Measurements from ENCODE around the gene RXFP4.
A peak's percentile ranks its signal among the peaks of the same experiment; 100 is the strongest.
"Not testable (repeated sequence)": the region's sequence is repeated elsewhere in the genome, so short reads cannot be mapped to it uniquely, and the experiment has no call there.

Gene RXFP4, protein sequence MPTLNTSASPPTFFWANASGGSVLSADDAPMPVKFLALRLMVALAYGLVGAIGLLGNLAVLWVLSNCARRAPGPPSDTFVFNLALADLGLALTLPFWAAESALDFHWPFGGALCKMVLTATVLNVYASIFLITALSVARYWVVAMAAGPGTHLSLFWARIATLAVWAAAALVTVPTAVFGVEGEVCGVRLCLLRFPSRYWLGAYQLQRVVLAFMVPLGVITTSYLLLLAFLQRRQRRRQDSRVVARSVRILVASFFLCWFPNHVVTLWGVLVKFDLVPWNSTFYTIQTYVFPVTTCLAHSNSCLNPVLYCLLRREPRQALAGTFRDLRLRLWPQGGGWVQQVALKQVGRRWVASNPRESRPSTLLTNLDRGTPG

DNA sequence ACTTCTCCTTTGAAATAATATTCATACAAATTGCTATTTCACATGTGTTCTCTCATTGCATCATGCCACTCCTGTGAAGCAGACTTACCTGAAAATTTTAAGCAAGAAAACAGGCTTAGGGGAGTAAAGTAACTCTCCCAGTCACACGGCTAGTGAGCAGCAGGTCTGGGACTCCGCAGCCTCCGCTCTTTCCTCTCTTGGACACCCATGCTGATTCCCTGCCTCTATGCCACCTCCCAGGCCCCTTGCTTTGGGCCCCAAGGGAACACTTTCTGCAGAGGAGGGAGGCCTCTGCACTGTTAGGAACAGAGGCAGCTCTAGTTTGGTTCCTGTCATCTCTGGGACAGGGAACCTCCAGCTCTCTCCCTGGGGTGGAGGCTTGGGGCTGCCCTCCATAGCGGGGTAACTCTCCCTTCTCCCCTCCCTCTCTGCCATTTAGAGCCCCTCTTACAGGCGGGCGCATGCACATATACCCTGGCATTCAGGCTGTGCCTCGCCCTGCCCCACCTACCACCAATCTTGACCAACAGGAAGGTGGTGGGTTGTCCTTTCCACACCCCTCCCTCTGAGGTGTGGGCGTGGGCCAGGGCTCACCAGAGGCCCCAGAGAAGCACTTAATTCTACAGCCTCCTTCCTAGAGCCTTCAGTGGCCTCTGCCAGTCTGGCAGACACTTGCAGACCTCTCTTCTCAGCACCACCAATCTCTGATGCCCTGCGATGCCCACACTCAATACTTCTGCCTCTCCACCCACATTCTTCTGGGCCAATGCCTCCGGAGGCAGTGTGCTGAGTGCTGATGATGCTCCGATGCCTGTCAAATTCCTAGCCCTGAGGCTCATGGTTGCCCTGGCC is at the start of gene RXFP4:
Gene RXFP4 (plus strand): TSS at position 646 of the 852 bp plus-strand sequence. CDS start 72 bp downstream, at position 718.
- DNase-seq: no peak

DNA sequence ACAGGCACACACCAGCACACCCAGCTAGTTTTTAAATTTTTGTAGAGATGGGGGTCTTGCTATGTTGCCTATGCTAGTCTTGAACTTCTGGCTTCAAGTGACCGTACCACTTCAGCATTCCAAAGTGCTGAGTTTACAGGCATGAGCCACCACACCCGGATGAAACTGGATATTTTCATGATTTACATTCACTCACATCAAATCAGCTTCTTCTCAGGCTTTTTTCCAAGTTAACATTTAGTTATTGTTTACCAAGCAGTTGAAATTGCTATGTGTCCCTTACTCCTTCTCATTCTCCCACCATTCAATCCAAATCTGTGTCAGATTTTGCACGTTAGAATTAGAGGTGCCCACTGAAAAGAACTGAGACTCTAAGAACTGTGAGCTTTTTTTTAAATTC is 48.6 kb upstream of the RXFP4 start:
- no peak for DNase-seq

DNA sequence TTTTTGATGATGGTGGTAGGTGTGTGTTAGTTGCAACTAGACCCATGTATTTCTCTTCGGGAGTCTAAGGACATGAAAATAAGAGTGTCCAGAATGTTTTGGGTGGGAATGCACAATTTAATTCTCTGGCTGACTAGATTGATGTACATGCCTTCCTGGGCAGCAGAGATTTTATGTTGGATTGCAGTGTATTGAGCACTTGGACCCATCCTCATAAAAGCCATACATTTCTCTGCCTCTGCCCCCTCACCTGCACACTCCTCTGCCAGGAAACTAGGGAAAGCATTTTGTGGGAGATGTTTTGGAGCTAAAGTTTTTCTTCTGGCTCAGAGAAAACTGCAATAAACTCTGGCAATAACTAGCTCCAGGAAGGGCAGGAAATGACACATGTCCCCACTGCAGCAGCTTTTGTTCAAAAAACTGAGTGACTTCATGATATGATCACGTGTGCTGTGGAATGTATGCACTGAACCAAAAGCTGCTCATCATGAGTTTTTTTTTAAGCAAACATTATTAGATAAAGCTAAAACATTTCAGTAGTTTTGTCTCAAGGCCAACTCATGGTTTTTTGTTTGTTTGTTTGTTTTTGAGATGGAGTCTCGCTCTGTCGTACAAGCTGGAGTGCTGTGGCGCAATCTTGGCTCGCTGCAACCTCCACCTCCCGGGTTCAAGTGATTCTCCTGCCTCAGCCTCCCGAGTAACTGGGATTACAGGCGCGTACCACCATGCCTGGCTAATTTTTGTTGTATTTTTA is 47.9 kb upstream of the RXFP4 start:
- no peak for DNase-seq

DNA sequence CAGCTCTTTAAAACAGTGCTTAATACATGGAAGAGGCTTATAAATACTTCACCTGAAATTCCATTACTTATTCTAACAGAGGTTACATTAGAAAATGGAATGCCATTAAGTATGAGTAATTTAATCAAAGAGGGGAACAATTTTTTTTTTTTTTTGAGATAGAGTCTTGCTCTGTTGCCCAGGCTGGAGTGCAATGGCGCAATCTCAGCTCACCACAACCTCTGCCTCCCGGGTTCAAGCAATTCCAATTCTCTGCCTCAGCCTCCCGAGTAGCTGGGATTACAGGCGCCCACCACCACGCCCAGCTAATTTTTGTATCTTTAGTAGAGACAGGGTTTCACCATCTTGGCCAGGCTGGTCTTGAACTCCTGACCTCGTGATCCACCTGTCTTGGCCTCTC is 45.8 kb upstream of the RXFP4 start:
- DNase-seq: not testable (repeated sequence)

DNA sequence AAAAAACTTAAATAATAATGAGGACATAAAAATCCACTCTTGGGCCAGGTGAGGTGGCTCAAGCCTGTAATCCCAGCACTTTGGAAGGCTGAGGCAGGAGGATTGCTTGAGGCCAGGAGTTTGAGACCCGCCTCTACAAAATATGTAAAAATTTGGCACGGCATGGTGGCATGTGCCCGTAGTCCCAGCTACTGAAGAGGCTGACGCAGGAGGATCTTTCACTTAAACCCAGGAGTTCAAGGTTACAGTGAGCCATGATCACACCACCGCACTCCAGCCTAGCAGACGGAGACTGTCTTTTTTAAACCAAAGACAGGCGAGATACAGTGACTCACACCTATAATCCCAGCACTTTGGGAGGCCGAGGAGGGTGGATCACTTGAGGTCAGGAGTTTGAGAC is 45.0 kb upstream of the RXFP4 start:
- not testable (repeated sequence) for DNase-seq

DNA sequence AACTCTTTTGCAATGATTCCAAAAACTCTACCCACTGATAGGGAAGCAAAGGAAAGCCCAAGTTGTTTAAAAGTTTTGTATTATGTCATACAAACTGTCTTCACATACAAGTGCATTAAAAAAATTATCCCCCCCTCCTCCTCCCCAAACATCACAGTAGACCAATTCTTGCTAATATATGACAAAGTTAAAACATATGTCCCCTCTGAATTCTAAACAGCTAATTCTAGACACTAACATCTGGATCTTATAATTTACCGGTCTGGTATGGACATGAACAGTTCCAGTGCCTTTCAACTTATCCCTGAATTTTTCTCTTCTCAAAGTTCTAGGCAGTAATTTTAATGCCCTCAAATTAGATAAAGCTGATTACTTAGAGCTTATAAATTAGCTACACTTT is 43.7 kb upstream of the RXFP4 start:
- no peak for DNase-seq

DNA sequence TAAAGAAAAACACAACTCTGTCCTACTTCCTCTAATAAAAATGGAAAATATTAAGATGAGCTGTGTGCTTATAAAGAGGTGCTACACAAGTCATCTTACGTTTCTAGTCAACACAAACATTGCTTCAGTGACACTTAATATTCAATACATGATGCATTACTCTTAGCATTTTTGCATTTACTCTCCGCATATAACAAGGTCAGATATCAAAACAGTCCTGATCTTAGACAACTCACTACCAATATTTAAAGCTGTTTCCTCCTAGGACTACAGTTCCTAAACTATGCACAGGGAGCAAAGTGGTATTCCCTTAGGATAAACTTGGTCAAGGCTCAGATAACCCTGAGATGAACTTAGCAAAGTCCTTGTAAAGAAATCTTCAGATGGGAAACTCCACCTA is 42.5 kb upstream of the RXFP4 start:
- DNase-seq: no peak

DNA sequence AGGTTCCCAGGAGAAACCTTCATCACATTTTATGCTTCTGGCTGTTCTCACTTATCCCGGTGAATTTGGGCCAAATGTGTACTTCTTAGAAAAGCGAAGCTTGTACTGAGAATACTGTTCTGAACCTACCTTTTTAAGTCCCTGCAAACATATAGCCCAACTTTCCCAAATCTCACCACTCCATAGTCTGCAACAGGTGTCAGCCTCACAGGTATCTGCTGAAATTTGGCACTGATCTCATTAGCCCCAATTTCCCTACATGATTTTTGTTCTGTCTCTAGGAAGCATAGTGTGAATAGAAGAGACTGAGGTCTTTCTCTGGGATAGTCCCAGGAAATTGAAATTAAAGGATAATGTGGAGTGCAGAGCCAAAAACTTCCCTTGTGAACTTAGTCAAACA is 41.8 kb upstream of the RXFP4 start:
- no peak for DNase-seq

DNA sequence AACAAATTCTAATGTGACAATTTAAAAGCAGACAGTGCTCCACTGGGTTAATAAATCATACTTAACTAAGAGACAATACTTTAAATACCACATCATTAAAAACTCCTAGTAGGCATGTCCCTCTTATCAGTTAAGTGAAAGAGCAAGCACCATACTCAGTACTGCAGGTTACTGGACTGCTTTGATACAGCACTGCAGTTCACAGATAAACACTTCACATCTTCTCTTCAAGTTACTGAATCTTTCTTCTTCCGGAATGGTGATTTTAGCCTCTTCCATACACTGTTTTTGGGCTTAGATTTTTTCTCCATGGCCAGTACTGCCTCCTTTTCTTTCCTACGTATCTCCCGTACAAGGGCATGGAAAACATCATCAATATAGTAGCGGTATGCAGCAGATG is 41.3 kb upstream of the RXFP4 start:
- DNase-seq: no peak

DNA sequence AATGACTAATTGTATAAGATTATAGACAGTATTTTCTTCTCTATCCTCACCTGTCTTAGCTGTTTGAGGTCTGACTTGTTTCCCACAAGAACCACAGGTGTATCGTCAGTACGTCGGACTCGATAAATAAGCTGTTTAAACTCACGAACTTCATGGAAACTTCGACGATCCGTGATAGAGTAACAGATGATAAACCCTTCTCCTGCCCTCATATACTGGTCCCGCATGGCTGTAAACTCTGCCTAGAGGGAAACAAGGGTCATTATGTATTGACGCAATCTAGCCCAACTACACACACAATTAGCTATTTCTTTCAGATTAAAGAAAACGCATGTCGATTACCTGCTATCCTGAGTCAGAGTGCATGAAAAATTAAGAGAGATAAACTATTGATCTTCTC is 37.2 kb upstream of the RXFP4 start:
- no peak for DNase-seq

DNA sequence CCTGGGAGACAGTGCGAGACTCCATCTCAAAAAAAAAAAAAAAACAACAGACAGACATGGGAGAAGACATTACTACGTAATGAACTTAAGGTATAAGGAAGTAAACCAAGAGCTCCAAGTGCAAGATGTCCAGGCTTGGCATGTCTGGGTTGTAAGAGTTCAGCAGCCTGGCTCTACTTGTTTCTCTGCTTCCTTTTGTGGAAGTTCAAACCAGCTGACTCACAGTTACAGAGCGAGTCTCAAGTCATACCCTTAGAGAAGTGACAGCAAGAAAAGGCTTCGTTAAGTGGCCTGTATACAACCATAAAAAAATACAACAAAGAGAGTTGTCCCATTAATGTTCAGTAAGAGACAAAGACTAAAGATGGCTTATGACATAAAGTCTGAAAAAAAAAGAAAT is 31.5 kb upstream of the RXFP4 start:
- no peak for DNase-seq

DNA sequence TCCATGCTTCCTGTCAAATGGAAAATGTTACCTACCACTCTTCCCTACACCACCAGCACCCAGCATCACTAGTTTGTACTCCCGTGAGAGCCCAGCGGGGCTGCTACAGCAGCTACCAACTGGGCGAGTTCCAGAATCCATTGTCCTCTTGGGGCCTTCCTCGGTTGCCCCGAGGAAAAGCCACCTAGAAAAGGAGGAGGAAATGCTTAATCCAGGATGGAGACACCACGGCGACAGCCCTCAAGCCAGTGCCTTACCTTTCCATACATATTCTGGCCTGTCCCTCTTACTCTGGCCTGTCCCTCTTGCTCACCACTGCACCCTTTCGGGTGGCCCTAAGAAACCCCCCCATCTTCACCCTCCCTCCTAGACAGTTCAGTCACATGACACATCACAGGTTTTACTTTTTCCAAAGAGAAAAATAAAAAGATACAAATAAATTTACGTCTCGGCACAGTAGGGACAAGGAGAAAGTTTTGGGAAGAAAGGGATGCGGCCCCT is 30.8 kb upstream of the RXFP4 start:
- peak; percentile 51 to 53 for DNase-seq

DNA sequence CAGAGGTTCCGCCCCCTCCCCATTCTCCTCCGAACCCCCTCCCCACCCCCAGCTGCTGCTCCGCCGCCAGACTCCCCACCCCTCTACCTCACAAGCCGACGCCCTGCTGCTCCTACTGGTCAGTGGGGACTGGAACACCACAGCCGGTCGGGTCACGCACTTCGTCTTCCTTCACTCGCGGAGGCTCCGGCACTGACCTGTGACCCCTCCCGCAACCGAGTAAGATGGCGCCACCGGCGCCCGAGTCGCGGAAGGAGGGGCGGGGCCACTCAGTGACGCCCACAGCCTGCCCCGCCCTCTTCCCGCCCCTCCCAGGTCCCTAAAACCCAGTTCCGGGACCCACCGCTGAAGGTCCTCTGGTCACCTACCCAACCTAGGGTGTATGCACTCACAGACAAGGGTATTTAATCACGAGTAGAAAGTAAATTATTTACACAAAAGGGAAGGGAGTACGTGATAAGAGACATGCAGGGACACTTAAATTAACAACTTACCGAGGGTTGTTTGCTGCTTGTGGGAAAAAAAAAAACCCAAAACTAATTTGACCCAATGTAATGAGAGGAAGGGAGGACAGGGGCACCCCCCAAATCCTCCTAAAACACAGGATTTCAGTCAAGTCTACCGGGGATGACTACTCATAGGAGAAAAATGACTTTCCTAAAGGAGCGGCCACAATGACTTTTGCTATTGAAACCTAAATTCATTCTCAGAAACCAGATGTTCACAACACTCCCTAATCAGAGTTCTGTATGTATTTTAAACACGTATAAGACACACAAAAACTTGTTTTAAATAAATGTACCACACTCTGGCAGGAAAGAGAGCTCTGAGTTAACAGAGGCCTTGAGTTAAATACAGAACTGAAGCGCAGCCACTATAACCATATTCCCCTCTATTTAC is 30.0 kb upstream of the RXFP4 start, which contains the start of gene RIT1:
Gene RIT1 (minus strand): TSS at position 194 of the 900 bp plus-strand sequence. CDS start 588 bp downstream, outside the sequence.
- peak; percentile 81 to 87 for DNase-seq

DNA sequence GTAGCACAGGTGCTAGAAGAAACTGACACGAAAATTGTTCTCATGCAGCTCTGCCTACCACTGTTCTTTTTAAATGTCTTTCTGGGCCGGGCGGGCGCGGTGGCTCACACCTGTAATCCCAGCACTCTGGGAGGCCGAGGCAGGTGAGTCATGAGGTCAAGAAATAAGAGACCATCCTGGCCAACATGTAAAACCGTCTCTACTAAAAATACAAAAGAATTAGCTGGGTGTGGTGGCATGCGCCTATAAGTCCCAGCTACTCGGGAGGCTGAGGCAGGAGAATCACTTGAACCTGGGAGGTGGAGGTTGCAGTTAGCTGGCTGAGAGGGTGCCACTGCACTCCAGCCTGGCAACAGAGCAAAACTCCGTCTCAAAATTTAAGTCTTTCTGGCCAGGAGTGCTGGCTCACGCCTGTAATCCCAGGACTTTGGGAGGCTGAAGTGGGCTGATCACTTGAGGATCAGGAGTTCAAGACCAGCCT is 29.3 kb upstream of the RXFP4 start:
- no peak for DNase-seq

DNA sequence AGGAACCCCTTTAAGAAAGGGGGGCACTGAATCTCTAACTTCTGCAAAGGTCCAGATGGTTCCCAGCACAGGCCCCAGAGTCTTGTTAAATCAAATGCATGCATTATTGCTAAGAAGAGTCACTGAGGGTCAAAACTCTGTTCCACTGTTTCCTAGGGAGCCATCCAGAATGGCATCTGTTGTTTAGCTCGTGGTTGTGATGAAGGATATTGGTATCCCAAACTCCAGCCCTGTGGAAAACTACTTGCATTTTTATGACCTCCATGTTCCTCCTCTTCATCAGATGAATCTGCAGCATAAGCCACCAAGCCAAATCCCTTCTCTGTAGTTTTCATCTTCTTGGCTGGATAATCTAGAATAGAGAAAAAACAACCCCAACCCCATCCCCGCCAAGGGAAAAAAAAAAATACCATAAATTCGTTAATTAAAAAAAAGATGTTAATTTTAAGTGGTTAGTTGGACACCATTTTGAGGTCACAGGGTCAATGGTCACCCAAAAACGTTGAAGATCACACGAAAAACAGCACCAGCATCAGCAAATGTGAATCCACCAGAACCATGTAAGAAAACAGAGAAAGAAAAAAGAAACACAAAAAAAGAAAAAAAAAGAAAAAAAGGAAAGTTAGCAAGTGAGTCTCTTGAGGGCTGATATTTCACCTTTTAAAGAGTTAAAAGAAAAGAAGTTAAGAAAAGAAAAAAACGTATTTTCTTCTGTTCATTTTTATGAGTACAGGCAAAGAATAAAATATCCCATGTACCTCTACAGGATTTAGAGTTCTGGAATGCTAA is 27.3 kb upstream of the RXFP4 start:
- no peak for DNase-seq

DNA sequence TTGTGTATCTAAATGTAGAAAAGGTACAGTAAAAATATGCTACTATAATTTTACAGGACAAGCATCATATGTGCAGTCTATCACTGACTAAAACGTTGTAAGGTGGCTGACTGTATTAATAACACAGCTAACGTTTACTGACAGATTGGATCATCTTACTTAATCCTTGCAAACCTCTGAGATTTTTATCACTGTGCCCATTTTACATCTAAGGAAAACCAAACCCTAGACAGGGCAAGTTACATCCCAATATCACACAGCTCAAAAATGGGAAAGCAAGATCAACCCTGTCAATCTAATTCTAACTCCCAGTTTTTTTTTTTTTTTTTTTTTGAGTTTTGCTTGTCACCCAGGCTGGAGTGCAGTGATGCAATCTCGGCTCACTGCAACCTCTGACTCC is 22.8 kb upstream of the RXFP4 start:
- DNase-seq: no peak

DNA sequence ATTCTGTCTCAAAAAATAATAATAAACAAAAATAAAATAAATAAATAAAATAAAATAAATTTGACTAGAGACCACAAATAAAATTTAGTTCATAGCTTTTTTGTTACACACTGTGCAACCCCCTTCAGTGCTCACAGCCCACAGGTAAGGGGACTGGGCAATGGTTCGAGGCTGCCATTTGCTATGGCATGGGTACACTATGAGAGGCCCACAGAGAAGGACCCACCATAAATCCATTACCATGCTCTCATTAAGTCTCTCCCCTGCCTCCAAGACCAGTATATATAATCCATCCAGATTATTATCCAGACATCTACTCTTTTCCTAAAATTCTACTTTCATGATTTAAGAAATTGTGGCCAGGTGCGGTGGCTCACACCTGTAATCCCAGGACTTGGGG is 21.6 kb upstream of the RXFP4 start:
- no peak for DNase-seq

DNA sequence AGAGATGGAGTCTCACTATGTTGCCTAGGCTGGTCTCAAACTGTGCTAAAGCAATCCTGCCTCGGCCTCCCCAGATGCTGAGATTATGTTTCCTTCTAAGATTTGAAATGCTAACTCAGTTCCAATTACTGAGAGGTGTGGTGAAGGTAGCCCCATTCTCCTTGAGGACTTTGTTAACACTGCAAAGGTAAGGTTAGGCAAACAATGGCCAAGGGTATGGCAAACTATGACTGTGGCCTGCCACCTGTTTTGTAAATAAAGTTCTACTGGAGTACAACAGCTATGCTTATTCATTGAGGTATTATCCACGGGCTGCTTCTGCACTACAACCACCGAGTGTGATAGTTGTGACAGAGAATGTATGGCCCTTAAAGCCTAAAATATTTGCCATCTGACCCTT is 20.7 kb upstream of the RXFP4 start:
- no peak for DNase-seq

DNA sequence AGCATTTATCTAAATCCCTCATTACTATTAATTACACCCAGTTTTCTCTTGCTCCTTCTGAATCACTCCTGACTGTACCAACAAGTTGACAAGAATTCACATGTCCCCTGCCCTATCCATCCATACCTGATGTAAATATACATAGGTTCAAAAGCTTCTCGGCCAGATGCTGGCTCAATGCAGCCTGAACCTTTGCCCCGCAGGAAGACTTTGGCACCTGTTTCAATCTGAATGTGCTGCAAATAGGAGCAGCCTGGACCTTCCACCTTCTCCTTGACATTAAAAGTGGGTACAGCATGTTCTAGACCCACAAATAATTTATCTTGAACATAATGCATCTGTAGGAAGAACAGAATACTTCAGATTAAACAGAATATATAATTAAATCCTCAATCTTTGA is 15.9 kb upstream of the RXFP4 start:
- no peak for DNase-seq

DNA sequence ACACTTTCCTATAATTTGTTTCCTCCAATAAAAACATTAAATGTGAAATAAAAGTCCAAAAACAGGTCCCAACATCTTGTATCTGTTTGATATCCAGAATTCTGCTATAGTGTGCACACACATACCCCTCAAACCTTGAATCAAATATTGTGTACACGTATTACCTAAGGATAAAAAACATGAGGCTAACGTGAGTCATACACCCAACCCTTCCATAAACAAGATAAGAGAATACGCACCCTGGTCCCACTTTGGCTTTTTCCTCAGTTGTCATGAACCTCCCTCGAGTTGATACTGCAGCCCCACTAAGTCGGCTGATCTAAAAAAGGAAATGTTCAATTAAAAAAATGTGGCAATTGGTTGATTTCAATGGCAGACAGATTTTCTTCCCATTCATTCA is 12.4 kb upstream of the RXFP4 start:
- DNase-seq: no peak

DNA sequence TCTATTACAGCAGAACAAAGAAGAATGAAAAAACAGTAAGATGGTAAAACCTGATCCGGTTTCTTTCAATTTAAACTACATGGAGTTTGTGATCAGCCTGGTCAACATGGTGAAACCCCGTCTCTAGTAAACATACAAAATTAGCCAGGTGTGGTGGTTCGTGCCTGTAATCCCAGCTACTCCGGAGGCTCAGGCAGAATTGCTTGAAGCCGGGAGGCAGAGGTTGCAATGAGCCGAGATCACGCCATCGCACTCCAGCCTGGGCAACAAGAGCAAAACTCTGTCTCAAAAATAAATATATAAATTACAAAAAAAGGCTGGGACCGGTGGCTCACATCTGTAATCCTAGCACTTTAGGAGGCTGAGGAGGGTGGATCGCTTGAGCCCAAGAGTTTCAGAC is 10.7 kb upstream of the RXFP4 start:
- DNase-seq: not testable (repeated sequence)
